SK-N-SH (cell line): Measurements from ENCODE around the gene KIAA0513. TPM values are rescaled to one million over a fixed set of nuclear protein-coding genes. Genes with fewer than 3 reads are reported as not detected.

Source experiments
- CTCF ChIA-PET: fragments of 300-600, 350-600 bp; formaldehyde crosslinking; extraction: SDS; loops from one replicate; lab custom pipeline; 2021; lab: Yijun Ruan, JAX
- POLR2A ChIA-PET: fragments of 350-600 bp; sonication (Branson Sonifier 250); formaldehyde crosslinking; extraction: SDS; loops from one replicate; lab custom pipeline; 2020; ENCODE audit warnings: antibody characterized with exemption, inconsistent platforms; lab: Yijun Ruan, JAX
- DNase-seq: peaks from one replicate; pipeline ENCODE4 v3.0.0; 2012
- H2AFZ ChIP-seq: fragments of 200-600 bp; sonication (generic); 2 replicates; pipeline ENCODE4 v1.8.1; 2016; ENCODE audit warnings: antibody characterized with exemption, mild to moderate bottlenecking, low read depth
- H3F3A ChIP-seq: fragments of 200-600 bp; sonication (generic); replicated peaks from 2 replicates; pipeline ENCODE3; 2016; ENCODE audit warnings: antibody characterized with exemption, mild to moderate bottlenecking; ENCODE audit not compliant: insufficient read depth
- H3K27ac ChIP-seq, 2 experiments: fragments of 200-500 bp in 1 of 2; fragments of 200-600 bp in 1 of 2; sonication (Bioruptor generic) in 1 of 2; sonication (generic), shearing (Covaris generic) in 1 of 2; 2 replicates each; pipeline versions ENCODE4 v1.5.1 to v1.6.1; 2014 to 2016; ENCODE audit warnings: low read depth in 2 of 2, inconsistent platforms in 1 of 2, low read length in 1 of 2, mild to moderate bottlenecking in 1 of 2, mixed read lengths in 1 of 2
- H3K27me3 ChIP-seq: fragments of 200-600 bp; sonication (generic), shearing (Covaris generic); 2 replicates; pipeline ENCODE4 v1.6.1; 2016; ENCODE audit warnings: mixed run types; ENCODE audit not compliant: insufficient read depth
- H3K36me3 ChIP-seq, 2 experiments: fragments of 200-500 bp in 1 of 2; fragments of 200-600 bp in 1 of 2; sonication (Bioruptor generic) in 1 of 2; sonication (generic) in 1 of 2; replicated peaks in 1 of 2; 2 replicates each; pipeline versions ENCODE3 to v1.5.1; 2014 to 2016; ENCODE audit warnings: low read length in 1 of 2, mild to moderate bottlenecking in 1 of 2; ENCODE audit not compliant: insufficient read depth in 2 of 2, control insufficient read depth in 1 of 2
- H3K4me1 ChIP-seq, 2 experiments: fragments of 200-500 bp in 1 of 2; fragments of 200-600 bp in 1 of 2; sonication (Bioruptor generic) in 1 of 2; sonication (generic), shearing (Covaris generic) in 1 of 2; 2 replicates each; pipeline versions ENCODE4 v1.5.1 to v1.6.1; 2014 to 2016; ENCODE audit warnings: low read depth in 1 of 2, low read length in 1 of 2, mixed run types in 1 of 2; ENCODE audit not compliant: insufficient read depth in 2 of 2, control insufficient read depth in 1 of 2
- H3K4me2 ChIP-seq: fragments of 200-600 bp; sonication (generic), shearing (Covaris generic); 2 replicates; pipeline ENCODE4 v1.6.1; 2017; ENCODE audit warnings: mixed run types
- H3K4me3 ChIP-seq, 2 experiments: fragments of 200-500 bp in 1 of 2; fragments of 200-600 bp in 1 of 2; sonication (Bioruptor generic) in 1 of 2; sonication (generic), shearing (Covaris generic) in 1 of 2; 2 replicates each; pipeline versions ENCODE4 v1.5.1 to v1.8.1; 2014 to 2016; ENCODE audit warnings: low read depth in 2 of 2, inconsistent platforms in 1 of 2, low read length in 1 of 2, mild to moderate bottlenecking in 1 of 2, mixed read lengths in 1 of 2, moderate library complexity in 1 of 2
- H3K79me2 ChIP-seq: fragments of 200-600 bp; sonication (generic); 2 replicates; pipeline ENCODE4 v1.8.1; 2017; ENCODE audit warnings: mild to moderate bottlenecking; ENCODE audit not compliant: insufficient read depth
- H3K9ac ChIP-seq: fragments of 200-600 bp; sonication (generic); 2 replicates; pipeline ENCODE4 v1.6.1; 2017; ENCODE audit warnings: mixed run types
- H3K9me2 ChIP-seq: fragments of 200-600 bp; sonication (generic); 2 replicates; pipeline ENCODE4 v1.6.1; 2017; ENCODE audit warnings: mixed run types
- H3K9me3 ChIP-seq: fragments of 200-600 bp; sonication (generic); 2 replicates; pipeline ENCODE4 v1.6.1; 2017; ENCODE audit warnings: mixed run types, mild to moderate bottlenecking, moderate library complexity
- H4K20me1 ChIP-seq: fragments of 200-600 bp; sonication (generic); 2 replicates; pipeline ENCODE4 v1.6.1; 2017; ENCODE audit warnings: mild to moderate bottlenecking, mixed run types; ENCODE audit not compliant: insufficient read depth
- EZH2phosphoT487 ChIP-seq: fragments of 200-600 bp; sonication (generic); IDR thresholded peaks from 2 replicates; pipeline ENCODE4 v1.6.1; 2017; ENCODE audit warnings: low read depth, mixed run types, mild to moderate bottlenecking, antibody characterized with exemption, moderate library complexity, borderline replicate concordance
- FOSL2 ChIP-seq: IDR thresholded peaks from 2 replicates; pipeline ENCODE4 v1.4.0; 2012; ENCODE audit warnings: low read depth, mild to moderate bottlenecking, moderate library complexity, borderline replicate concordance
- FOXJ3 ChIP-seq: sonication (generic); formaldehyde crosslinking; IDR thresholded peaks from 2 replicates; pipeline ENCODE4 v1.5.1; 2020; ENCODE audit warnings: mild to moderate bottlenecking, missing genetic modification reagents
- GABPA ChIP-seq: IDR thresholded peaks from 2 replicates; pipeline ENCODE4 v1.4.0; 2012; ENCODE audit warnings: low read depth, mild to moderate bottlenecking
- JUND ChIP-seq: IDR thresholded peaks from 2 replicates; pipeline ENCODE4 v1.4.0; 2012
- MEF2A ChIP-seq: IDR thresholded peaks from 2 replicates; pipeline ENCODE4 v1.4.0; 2012; ENCODE audit warnings: low read depth, borderline replicate concordance
- MXI1 ChIP-seq: IDR thresholded peaks from 2 replicates; pipeline ENCODE4 v1.6.1; 2012; ENCODE audit warnings: mild to moderate bottlenecking, low read depth, low read length, improper control_type of control experiment
- NFIC ChIP-seq: IDR thresholded peaks from 2 replicates; pipeline ENCODE4 v1.4.0; 2012; ENCODE audit warnings: borderline replicate concordance
- PBX3 ChIP-seq: IDR thresholded peaks from 2 replicates; pipeline ENCODE4; 2012
- POLR2AphosphoS5 ChIP-seq: IDR thresholded peaks from 2 replicates; pipeline ENCODE4 v1.6.1; 2012; ENCODE audit warnings: low read depth, low read length
- RAD21 ChIP-seq: IDR thresholded peaks from 2 replicates; pipeline ENCODE4 v1.6.1; 2012; ENCODE audit warnings: mild to moderate bottlenecking, low read length
- RCOR1 ChIP-seq: fragments of 150-350 bp; IDR thresholded peaks from 2 replicates; pipeline ENCODE4 v1.6.1; 2017; ENCODE audit warnings: antibody characterized with exemption, low read length
- RFX5 ChIP-seq: IDR thresholded peaks from 2 replicates; pipeline ENCODE4 v1.6.1; 2012; ENCODE audit warnings: mild to moderate bottlenecking, improper control_type of control experiment, low read length
- SIN3A ChIP-seq: IDR thresholded peaks from 2 replicates; pipeline ENCODE4 v1.6.1; 2012; ENCODE audit warnings: low read depth, mild to moderate bottlenecking, low read length, moderate library complexity, borderline replicate concordance
- SMC3 ChIP-seq: IDR thresholded peaks from 2 replicates; pipeline ENCODE4 v1.6.1; 2012; ENCODE audit warnings: low read depth, low read length, improper control_type of control experiment
- TAF1 ChIP-seq: IDR thresholded peaks from 2 replicates; pipeline ENCODE4 v1.6.1; 2012; ENCODE audit warnings: low read depth, mild to moderate bottlenecking, low read length, moderate library complexity, borderline replicate concordance
- TCF12 ChIP-seq: IDR thresholded peaks from 2 replicates; pipeline ENCODE4 v1.4.0; 2012
- TEAD4 ChIP-seq: IDR thresholded peaks from 2 replicates; pipeline ENCODE4 v1.4.0; 2012; ENCODE audit warnings: mild to moderate bottlenecking, borderline replicate concordance; ENCODE audit not compliant: insufficient read depth
- WGBS: methylation state at CpG from one replicate; pipeline ENCODE4 v1.1.6; 2017; ENCODE audit warnings: low lambda C conversion rate; 5-methylcytosine and 5-hydroxymethylcytosine counted together
- polyA plus RNA-seq, 3 experiments: library from polyadenylated mRNA; depleted of rRNA; stranded (reverse); fragments of >200 nt; gene quantifications; 2 replicates each; pipeline ENCODE4 v1.2.3, GENCODE V29; 2012
- TF ChIP-seq, protein P1 (sequence below): fragments of 150-350 bp; IDR thresholded peaks from 2 replicates; pipeline ENCODE4 v1.6.1; 2016; ENCODE audit warnings: mild to moderate bottlenecking, low read depth, low read length
- TF ChIP-seq, protein P2 (sequence below): IDR thresholded peaks from 2 replicates; pipeline ENCODE4 v1.4.0; 2012; ENCODE audit warnings: low read depth
- TF ChIP-seq, protein P3 (sequence below): IDR thresholded peaks from 2 replicates; pipeline ENCODE4 v1.4.0; 2012; ENCODE audit warnings: low read depth, borderline replicate concordance
- TF ChIP-seq, protein P4 (sequence below): fragments of 150-350 bp; IDR thresholded peaks from 2 replicates; pipeline ENCODE4 v1.6.1; 2017; ENCODE audit warnings: antibody characterized with exemption, low read length, low read depth, borderline replicate concordance

The KIAA0513 gene
- polyA plus RNA-seq, 1 of the 3 experiments (the other 2 are of a cell fraction) = 6.5 TPM

- Histone ChIP-seq H3K4me2 (no peak overlapping the region), H3K27me3 (no peaks in the 10 kb centered on the region), H3K4me1 (no peaks in the 10 kb centered on the region), H3F3A (no peaks in the 10 kb centered on the region), H3K27ac (no peak overlapping the region), H3K9me3 (no peaks in the 10 kb centered on the region), H4K20me1 (no peaks in the 10 kb centered on the region), H3K4me3 (no peak overlapping the region), H3K9ac (no peak overlapping the region), H3K36me3 (no peaks in the 10 kb centered on the region), H3K9me2 (no peaks in the 10 kb centered on the region), H2AFZ (no peak overlapping the region), H3K79me2 (no peaks in the 10 kb centered on the region)
- WGBS = 84% methylated on average over 12 of the region's 12 CpGs
- no peak for TF ChIP-seq RAD21
- no peak for TF ChIP-seq SIN3A
- TF ChIP-seq POLR2AphosphoS5 = no peak
- TF ChIP-seq SMC3 = no peak
- TF ChIP-seq, protein P1, sequence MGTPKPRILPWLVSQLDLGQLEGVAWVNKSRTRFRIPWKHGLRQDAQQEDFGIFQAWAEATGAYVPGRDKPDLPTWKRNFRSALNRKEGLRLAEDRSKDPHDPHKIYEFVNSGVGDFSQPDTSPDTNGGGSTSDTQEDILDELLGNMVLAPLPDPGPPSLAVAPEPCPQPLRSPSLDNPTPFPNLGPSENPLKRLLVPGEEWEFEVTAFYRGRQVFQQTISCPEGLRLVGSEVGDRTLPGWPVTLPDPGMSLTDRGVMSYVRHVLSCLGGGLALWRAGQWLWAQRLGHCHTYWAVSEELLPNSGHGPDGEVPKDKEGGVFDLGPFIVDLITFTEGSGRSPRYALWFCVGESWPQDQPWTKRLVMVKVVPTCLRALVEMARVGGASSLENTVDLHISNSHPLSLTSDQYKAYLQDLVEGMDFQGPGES = no peak
- TF ChIP-seq RFX5 = no peak
- no peak for TF ChIP-seq GABPA
- no peak for TF ChIP-seq MXI1
- TF ChIP-seq PBX3 = no peak
- no peak for TF ChIP-seq FOSL2
- TF ChIP-seq RCOR1 = no peak
- no peak for TF ChIP-seq NFIC
- TF ChIP-seq, protein P2, sequence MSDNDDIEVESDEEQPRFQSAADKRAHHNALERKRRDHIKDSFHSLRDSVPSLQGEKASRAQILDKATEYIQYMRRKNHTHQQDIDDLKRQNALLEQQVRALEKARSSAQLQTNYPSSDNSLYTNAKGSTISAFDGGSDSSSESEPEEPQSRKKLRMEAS = no peak
- TF ChIP-seq MEF2A = no peak
- TF ChIP-seq EZH2phosphoT487 = no peak
- no peak for TF ChIP-seq TAF1
- no peak for DNase-seq
- POLR2A ChIA-PET = no interaction called here
- CTCF ChIA-PET = interaction anchor here (0.8 to 3.6 kb wide), 3 partner anchors 11 to 32 kb away, joined by 3 to 24 read pairs (median 3); no protein-coding TSS in a partner anchor
These were observed 76.6 kb downstream of the KIAA0513 start for GRCh38 chr16:85104147-85104546.

GRCh38 chr16:85104821-85105391, 77.3 kb downstream of the KIAA0513 start:
- WGBS = 79% methylated on average over 4 of the region's 11 CpGs
- no peaks in the 10 kb centered on the region for H3K36me3 ChIP-seq
- CTCF ChIA-PET = interaction anchor here (0.7 to 3.6 kb wide), 5 partner anchors 10 to 33 kb away, joined by 3 to 24 read pairs (median 3); no protein-coding TSS in a partner anchor
- no peaks in the 10 kb centered on the region for H3K79me2 ChIP-seq
- H3K4me1 ChIP-seq = no peaks in the 10 kb centered on the region
- POLR2A ChIA-PET = interaction anchor here (0.6 kb wide), 1 partner anchor 71 kb away, joined by 3 read pairs; no protein-coding TSS in a partner anchor
- DNase-seq = no peak
- no peak overlapping the region for H3K4me2 ChIP-seq
- H3F3A ChIP-seq = no peaks in the 10 kb centered on the region
- no peak overlapping the region for H3K4me3 ChIP-seq
- no peak overlapping the region for H3K9ac ChIP-seq
- no peaks in the 10 kb centered on the region for H3K27me3 ChIP-seq
- no peak overlapping the region for H2AFZ ChIP-seq
- H4K20me1 ChIP-seq = no peaks in the 10 kb centered on the region
- H3K27ac ChIP-seq = no peak overlapping the region
- H3K9me3 ChIP-seq = no peaks in the 10 kb centered on the region
- no peaks in the 10 kb centered on the region for H3K9me2 ChIP-seq
- TF ChIP-seq SIN3A (no peak), TCF12 (no peak), TEAD4 (no peak), FOXJ3 (CRISPR knock-in tag) (no peak), GABPA (no peak), MXI1 (no peak), POLR2AphosphoS5 (no peak), FOSL2 (no peak), RCOR1 (no peak), JUND (no peak), MEF2A (no peak)
- TF ChIP-seq, protein P3, sequence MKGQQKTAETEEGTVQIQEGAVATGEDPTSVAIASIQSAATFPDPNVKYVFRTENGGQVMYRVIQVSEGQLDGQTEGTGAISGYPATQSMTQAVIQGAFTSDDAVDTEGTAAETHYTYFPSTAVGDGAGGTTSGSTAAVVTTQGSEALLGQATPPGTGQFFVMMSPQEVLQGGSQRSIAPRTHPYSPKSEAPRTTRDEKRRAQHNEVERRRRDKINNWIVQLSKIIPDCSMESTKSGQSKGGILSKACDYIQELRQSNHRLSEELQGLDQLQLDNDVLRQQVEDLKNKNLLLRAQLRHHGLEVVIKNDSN = no peak
- TF ChIP-seq, protein P1 = no peak
- TF ChIP-seq, protein P2 = no peak
- TF ChIP-seq, protein P4, sequence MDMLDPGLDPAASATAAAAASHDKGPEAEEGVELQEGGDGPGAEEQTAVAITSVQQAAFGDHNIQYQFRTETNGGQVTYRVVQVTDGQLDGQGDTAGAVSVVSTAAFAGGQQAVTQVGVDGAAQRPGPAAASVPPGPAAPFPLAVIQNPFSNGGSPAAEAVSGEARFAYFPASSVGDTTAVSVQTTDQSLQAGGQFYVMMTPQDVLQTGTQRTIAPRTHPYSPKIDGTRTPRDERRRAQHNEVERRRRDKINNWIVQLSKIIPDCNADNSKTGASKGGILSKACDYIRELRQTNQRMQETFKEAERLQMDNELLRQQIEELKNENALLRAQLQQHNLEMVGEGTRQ = no peak
